ENCODE data around the gene CKLF.

- TF ChIP-seq CTCF (IDR thresholded peaks at IDR 0.05) (no peak), POLR2A (IDR thresholded peaks at IDR 0.05) (no peak), POLR2AphosphoS5 (IDR thresholded peaks at IDR 0.05) (no peak), EP300 (IDR thresholded peaks at IDR 0.05) (no peak)
Measured at GRCh38 chr16:66517586-66518263, 34.7 kb upstream of the CKLF start.
